Measurements from ENCODE around the gene IQGAP1.

Gene IQGAP1

DNA sequence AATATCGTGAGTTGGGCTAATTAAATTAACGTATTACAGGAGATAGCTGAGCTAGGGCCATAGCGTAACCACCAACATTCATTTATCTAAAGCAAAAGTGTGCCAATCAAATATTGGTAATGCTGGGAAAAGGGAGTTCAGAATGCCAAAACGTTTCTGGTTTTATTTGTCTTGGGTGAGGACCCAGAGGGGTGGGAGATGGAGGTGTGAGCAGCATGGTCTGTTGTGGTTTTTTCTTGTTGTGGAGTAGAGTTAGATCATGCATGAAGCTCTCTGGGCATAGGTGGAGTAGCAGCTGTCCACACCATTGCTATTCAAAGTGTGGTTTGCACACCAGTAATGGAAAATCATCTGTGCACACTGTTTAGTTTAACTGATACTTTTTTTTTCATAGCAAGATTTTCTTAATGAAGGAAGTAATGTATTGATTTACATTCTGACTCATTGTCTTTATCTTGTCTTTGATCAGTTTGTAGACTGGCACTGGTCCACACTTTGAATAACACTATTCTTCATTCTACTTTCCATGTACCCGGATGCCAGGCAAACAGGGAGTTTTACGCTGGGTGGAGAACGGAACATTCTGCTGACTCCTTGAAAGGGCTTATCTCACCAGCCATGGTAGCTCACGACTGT, 90.9 kb downstream of the IQGAP1 start:
- H3K4me1 ChIP-seq, result 0 out of 2 replicates have a peak, but pooled peaks cover 3% of the 10 kb centered on the region
- H3K4me3 ChIP-seq (ENCODE audit: low read depth, low read length), result no peak overlapping the region
- H3K9me3 ChIP-seq, result no peaks in the 10 kb centered on the region
- no peak for DNase-seq
- H3K36me3 ChIP-seq, result peaks cover 2% of the 10 kb centered on the region
- TF ChIP-seq, protein P1, sequence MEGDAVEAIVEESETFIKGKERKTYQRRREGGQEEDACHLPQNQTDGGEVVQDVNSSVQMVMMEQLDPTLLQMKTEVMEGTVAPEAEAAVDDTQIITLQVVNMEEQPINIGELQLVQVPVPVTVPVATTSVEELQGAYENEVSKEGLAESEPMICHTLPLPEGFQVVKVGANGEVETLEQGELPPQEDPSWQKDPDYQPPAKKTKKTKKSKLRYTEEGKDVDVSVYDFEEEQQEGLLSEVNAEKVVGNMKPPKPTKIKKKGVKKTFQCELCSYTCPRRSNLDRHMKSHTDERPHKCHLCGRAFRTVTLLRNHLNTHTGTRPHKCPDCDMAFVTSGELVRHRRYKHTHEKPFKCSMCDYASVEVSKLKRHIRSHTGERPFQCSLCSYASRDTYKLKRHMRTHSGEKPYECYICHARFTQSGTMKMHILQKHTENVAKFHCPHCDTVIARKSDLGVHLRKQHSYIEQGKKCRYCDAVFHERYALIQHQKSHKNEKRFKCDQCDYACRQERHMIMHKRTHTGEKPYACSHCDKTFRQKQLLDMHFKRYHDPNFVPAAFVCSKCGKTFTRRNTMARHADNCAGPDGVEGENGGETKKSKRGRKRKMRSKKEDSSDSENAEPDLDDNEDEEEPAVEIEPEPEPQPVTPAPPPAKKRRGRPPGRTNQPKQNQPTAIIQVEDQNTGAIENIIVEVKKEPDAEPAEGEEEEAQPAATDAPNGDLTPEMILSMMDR (IDR thresholded peaks at IDR 0.05; ENCODE audit: low read depth, low read length), result no peak
- H3K27me3 ChIP-seq, result no peaks in the 10 kb centered on the region

GRCh38 chr15:90479656-90480055, 91.6 kb downstream of the IQGAP1 start:
- Histone ChIP-seq H3K36me3 (peaks cover 2% of the 10 kb centered on the region), H3K4me3 (ENCODE audit: low read depth, low read length) (no peak overlapping the region), H3K4me1 (0 out of 2 replicates have a peak, but pooled peaks cover 3% of the 10 kb centered on the region), H3K9me3 (no peaks in the 10 kb centered on the region), H3K27me3 (no peaks in the 10 kb centered on the region)
- DNase-seq, result no peak
- TF ChIP-seq, protein P1 (IDR thresholded peaks at IDR 0.05; ENCODE audit: low read depth, low read length), result no peak

GRCh38 chr15:90481023-90481422, 93.0 kb downstream of the IQGAP1 start:
- TF ChIP-seq, protein P1 (IDR thresholded peaks at IDR 0.05; ENCODE audit: low read depth, low read length), result no peak
- Histone ChIP-seq H3K36me3 (peaks cover 2% of the 10 kb centered on the region), H3K9me3 (no peaks in the 10 kb centered on the region), H3K27me3 (no peaks in the 10 kb centered on the region), H3K4me1 (0 out of 2 replicates have a peak, but pooled peaks cover 3% of the 10 kb centered on the region), H3K4me3 (ENCODE audit: low read depth, low read length) (no peak overlapping the region)
- no peak for DNase-seq

DNA sequence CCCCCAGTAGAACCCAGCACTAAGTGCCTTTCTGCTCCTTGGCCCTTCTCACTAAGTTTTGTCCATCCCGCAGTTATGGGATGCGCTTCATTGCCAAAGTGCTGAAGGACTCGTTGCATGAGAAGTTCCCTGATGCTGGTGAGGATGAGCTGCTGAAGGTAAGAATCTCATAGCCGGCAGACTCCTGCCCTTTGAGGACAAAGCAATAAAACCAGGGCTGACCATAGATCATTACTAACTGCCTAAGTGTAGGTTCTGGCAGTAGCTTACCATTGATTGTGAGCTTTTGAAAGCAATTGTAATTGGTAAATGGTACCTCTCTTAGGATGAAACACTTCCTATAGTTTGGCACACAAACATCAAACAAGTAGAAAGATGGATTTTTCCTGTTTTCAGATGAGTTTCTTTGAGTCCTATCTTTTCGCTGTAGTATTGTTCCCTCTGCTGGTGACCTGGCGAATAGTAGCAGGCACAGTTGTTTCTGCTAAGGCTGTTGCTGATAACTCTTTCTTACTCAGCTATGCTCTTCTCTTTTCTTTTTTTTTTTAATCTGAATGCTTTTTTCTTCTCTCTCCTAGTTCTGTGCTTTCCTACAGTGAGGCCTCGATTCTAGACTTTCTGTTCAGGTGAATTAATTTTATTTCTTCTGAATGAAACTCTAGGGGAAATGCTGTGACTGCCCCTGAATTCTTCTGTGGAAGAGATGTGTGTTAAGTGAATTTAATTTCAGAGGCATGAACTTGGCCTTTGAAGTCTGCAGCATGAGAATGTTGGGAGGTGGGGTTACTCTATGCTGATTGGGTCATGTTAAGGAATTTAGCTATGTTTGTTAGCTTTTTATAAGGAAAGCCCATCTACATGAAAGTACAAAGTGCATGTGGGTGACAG, 94.3 kb downstream of the IQGAP1 start:
- TF ChIP-seq, protein P1 (IDR thresholded peaks at IDR 0.05; ENCODE audit: low read depth, low read length), result peak; percentile 89
- Histone ChIP-seq H3K4me3 (ENCODE audit: low read depth, low read length) (no peak overlapping the region), H3K36me3 (peaks cover 7% of the 10 kb centered on the region), H3K9me3 (no peaks in the 10 kb centered on the region), H3K4me1 (0 out of 2 replicates have a peak, but pooled peaks cover 3% of the 10 kb centered on the region), H3K27me3 (no peaks in the 10 kb centered on the region)
- DNase-seq, result peak; percentile 57

- no peak for DNase-seq
- peaks cover 9% of the 10 kb centered on the region for H3K36me3 ChIP-seq
- H3K4me3 ChIP-seq (ENCODE audit: low read depth, low read length), result no peak overlapping the region
- no peaks in the 10 kb centered on the region for H3K27me3 ChIP-seq
- H3K4me1 ChIP-seq, result 0 out of 2 replicates have a peak, but pooled peaks cover 3% of the 10 kb centered on the region
- no peaks in the 10 kb centered on the region for H3K9me3 ChIP-seq
- TF ChIP-seq, protein P1 (IDR thresholded peaks at IDR 0.05; ENCODE audit: low read depth, low read length), result no peak
These were observed 94.9 kb downstream of the IQGAP1 start for GRCh38 chr15:90483012-90483307.

DNA sequence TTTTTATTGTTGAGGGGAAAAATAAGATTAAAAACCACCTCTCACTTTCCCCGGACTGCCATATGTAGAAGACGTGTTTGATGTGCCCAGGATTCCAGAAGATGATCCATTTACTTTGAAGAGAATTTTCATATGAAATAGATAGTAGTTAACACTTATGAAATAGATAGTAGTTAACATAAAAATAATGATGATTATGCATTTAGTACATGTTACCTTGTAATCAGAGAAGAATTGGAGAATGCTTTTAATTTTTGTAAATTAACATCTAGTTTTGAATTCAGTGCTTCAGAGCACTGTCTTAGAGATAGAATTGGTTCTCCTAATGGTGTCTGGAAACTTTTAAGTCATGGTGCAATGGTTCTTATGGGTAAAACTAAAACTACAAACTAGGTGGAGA, 95.6 kb downstream of the IQGAP1 start:
- TF ChIP-seq, protein P1 (IDR thresholded peaks at IDR 0.05; ENCODE audit: low read depth, low read length), result no peak
- Histone ChIP-seq H3K36me3 (peaks cover 7% of the 10 kb centered on the region), H3K27me3 (no peaks in the 10 kb centered on the region), H3K9me3 (no peaks in the 10 kb centered on the region), H3K4me1 (0 out of 2 replicates have a peak, but pooled peaks cover under 1% of the 10 kb centered on the region), H3K4me3 (ENCODE audit: low read depth, low read length) (no peak overlapping the region)
- DNase-seq, result no peak
